ENCODE results near the gene TRIB2. TPM values are rescaled to one million over a fixed set of nuclear protein-coding genes. Genes with fewer than 3 reads are reported as not detected.

TRIB2 gene
- total RNA-seq, 2 donors from 2014 or later, result 17.3 to 17.4 TPM

DNA sequence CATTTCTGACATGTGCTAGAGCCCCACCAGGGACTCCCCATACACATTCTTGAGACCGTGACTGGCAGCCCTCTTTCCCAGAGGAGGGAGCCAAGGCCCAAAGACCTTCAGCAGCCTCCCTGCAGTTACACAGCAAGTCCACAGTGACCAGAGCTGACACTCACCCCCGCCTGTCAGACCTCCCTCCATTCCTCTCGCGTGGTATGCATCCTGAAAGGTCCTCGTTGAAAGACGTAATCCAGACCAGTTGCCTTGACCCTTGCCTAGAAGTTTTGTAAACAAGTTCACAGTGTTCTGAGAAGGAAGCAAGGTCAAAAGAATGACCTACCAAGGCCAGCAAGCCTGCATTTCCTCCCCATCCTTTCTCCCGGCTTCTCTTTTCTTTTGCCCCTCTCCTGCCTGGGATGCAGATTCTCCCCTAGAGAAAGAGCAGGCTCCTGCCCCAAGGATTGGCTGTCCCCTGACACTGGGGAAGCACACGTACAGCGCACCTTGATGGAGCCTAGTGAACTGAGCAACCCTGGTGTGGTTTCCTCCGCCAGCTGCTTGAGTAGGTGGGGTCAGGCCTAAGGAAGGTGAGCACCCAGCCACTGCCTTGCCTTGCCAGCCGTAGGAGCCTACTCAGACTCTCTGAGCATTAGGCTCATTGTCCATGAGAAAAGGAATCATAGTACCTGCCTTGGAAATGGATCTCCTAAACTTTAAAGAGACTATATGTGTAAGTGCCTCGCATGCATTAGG is 18.3 kb downstream of the TRIB2 start:
- Mint-ChIP-seq H3K27me3 (no peaks in the 10 kb centered on the region), H3K9me3 (no peaks in the 10 kb centered on the region), H3K36me3 (ENCODE audit: low read depth) (peaks cover 88% of the 10 kb centered on the region), H3K4me3 (peak overlapping the region; percentile 26), H3K4me1 (peaks cover 59% of the 10 kb centered on the region), H3K27ac (peak overlapping the region; percentile 32)
- peak; percentile 58 for ATAC-seq (replicated peaks)

DNA sequence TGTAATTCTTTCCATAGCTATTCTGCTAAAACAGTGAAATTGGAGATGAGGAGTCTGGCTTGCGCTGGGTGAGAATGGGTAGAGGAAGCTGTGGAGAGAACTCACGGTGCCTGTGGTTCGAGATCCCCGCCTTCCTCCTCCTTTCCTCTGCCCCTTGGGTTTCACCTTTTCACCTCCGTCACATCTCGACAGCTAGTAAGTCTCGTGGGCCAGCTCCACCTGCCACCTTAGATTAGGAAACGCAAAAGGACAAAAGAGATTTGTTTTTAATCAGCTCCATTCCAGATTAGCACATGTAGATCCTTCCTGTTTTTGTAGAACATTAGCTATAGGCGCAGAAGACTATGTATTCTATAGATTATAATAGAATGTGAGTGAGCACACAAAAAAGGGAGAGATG is 20.6 kb downstream of the TRIB2 start:
- peaks cover 45% of the 10 kb centered on the region for H3K4me1 Mint-ChIP-seq
- H3K36me3 Mint-ChIP-seq (ENCODE audit: low read depth), result peaks cover 91% of the 10 kb centered on the region
- H3K27me3 Mint-ChIP-seq, result no peaks in the 10 kb centered on the region
- no peak overlapping the region for H3K4me3 Mint-ChIP-seq
- peak overlapping the region; percentile 69 for H3K27ac Mint-ChIP-seq
- H3K9me3 Mint-ChIP-seq, result no peaks in the 10 kb centered on the region
- peak; percentile 32 for ATAC-seq (replicated peaks)

DNA sequence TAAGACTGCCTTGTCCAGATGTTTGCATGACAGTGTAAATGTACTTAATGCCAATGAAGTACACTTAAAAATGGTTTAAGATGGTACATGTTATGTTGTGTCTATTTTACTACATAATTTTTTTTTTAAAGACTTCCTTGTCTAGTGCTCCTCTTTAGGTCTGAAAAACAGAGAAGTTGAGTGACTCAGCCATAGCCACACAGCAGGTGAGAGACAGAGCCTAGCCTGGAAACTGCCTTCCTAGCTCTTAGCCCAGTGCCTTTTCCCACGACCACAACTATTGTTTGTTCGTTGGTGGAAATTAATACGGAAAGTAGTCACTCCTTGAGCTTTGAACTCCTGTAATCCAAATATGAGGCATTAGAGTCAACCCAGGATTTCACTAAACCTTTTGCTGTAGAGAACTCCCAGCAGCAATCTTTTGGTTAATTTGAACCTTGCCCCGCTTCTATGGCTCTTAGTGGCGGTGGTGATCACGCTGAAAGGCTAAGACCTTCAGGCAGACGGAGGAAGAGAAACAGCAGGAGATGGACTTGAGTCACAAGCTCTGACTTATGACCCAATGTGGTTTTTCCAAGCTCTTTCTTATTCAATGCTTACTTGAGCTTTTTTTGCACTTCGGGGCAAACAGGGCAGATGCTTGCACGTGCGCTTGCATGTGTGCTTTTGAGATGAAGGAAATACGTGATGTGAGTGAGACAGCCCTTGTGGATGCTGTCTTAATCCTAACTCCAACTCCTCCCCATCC is 21.2 kb downstream of the TRIB2 start:
- no peaks in the 10 kb centered on the region for H3K27me3 Mint-ChIP-seq

DNA sequence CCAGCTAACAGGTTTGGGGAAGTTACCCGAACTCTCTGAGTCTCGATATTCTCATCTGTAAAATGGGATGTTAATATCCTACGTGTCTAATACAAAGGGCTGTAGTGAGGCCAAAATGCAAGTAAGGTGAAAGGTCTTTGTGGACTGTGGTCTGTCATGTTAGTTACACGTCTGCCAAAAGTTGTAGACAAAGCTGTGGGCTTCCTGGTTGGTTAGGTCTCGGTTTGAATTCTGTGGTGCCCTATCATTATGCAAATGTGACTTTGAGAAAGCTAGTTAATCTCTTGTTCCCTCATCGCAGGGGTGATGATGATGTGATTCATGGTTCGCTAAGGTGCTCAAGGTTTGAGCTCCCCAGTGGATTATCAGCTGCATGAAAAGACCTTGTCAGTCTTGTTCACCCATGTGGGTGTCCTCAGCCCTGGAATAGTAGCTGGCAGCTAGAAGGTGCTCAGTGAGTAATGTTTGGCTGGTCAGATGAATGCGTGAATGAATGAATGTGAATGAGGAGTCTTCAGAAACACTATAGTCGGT is 23.1 kb downstream of the TRIB2 start:
- peak; percentile 13 for ATAC-seq (replicated peaks)
- no peaks in the 10 kb centered on the region for H3K9me3 Mint-ChIP-seq
- no peak overlapping the region for H3K4me3 Mint-ChIP-seq
- no peaks in the 10 kb centered on the region for H3K27me3 Mint-ChIP-seq
- peaks cover 33% of the 10 kb centered on the region for H3K4me1 Mint-ChIP-seq
- no peak overlapping the region for H3K27ac Mint-ChIP-seq
- H3K36me3 Mint-ChIP-seq (ENCODE audit: low read depth), result peaks cover 77% of the 10 kb centered on the region

More for the DNA sequence above, 21.2 kb downstream of the TRIB2 start:
- peaks cover 92% of the 10 kb centered on the region for H3K36me3 Mint-ChIP-seq (ENCODE audit: low read depth)
- no peak overlapping the region for H3K4me3 Mint-ChIP-seq
- peak overlapping the region; percentile 69 for H3K27ac Mint-ChIP-seq
- peak; percentile 38 for ATAC-seq (replicated peaks)
- H3K4me1 Mint-ChIP-seq, result peaks cover 41% of the 10 kb centered on the region
- no peaks in the 10 kb centered on the region for H3K9me3 Mint-ChIP-seq

DNA sequence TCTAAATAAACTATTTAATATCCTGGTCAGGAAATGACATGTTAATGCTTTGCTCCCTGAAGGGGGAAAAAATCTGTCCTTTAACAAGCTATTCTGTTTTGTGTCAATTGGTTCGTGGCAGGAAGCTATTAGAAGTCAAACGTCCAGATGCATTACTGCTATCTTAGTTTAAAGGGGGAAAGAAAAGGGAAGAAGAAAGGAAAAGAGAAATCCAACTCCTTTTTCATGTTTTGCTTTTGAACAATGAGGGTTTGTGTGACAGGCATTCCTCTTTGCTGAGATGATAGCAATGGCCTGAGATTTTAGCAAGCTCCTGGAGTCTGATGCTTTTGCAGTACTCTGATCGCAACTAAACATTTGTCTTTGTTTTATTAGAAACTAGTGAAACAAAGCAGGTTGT is 24.6 kb downstream of the TRIB2 start:
- H3K9me3 Mint-ChIP-seq, result no peaks in the 10 kb centered on the region
- H3K27me3 Mint-ChIP-seq, result no peaks in the 10 kb centered on the region
- H3K4me3 Mint-ChIP-seq, result no peak overlapping the region
- peaks cover 61% of the 10 kb centered on the region for H3K36me3 Mint-ChIP-seq (ENCODE audit: low read depth)
- H3K27ac Mint-ChIP-seq, result no peak overlapping the region
- ATAC-seq (replicated peaks), result no peak
- peaks cover 17% of the 10 kb centered on the region for H3K4me1 Mint-ChIP-seq

DNA sequence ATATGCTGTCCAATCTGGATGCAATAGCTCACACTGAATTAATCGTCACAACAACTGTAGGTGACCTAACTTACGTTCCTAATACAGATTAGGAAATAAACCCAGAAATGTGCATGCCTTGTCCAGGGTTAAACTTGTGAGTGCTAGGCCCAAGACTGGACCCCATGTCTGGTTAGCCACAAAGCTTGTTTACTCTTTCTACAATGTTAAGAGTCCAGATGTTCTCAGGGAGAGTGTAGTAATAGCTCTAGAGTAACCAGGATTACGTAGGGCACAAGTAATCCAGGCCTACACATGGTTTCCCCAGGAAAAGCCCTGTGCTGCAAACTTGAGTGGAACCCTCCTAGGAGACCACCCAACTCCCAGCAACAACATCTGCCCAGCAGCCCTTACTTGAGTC is 26.2 kb downstream of the TRIB2 start:
- Mint-ChIP-seq H3K36me3 (ENCODE audit: low read depth) (peaks cover 49% of the 10 kb centered on the region), H3K9me3 (no peaks in the 10 kb centered on the region), H3K4me1 (peaks cover 4% of the 10 kb centered on the region), H3K27ac (no peak overlapping the region), H3K4me3 (no peak overlapping the region), H3K27me3 (no peaks in the 10 kb centered on the region)
- ATAC-seq (replicated peaks), result no peak

DNA sequence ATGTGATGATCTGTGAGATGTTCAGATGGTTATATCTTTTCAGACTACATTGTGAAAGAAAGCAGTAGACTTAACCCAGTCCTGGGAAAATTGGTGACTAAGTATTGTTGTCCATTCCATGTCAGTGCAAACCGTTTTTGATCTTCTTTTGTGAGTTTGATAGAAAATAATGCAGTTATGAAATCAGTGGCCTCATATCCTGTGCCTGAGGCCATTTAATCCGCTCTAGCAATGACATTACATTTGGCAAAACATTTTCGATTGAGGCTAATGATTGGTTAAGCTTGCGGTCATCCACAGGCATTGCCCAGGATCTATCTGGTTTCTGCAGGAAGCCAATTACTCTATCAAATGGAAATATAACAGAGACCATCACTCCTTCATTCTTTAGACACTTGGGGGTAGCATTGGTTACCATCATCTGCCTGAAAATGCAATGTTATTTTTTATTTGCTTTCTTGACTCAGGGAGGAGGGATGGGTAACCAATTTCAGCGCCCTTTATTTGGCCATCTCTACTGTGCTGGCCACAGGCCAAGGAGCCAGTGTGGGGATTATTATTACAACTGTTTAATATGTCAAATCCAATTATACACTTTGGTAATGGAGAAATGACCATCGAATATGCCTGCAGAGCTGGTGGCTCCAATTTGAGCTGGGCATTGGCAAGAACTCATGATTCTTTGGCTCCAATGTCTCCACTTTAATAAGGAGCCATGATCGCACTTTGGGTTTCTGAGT is 33.6 kb downstream of the TRIB2 start:
- H3K36me3 Mint-ChIP-seq (ENCODE audit: low read depth), result no peaks in the 10 kb centered on the region
- no peak overlapping the region for H3K4me3 Mint-ChIP-seq
- H3K4me1 Mint-ChIP-seq, result no peaks in the 10 kb centered on the region
- H3K9me3 Mint-ChIP-seq, result no peaks in the 10 kb centered on the region
- ATAC-seq (replicated peaks), result no peak
- H3K27ac Mint-ChIP-seq, result no peak overlapping the region
- no peaks in the 10 kb centered on the region for H3K27me3 Mint-ChIP-seq

DNA sequence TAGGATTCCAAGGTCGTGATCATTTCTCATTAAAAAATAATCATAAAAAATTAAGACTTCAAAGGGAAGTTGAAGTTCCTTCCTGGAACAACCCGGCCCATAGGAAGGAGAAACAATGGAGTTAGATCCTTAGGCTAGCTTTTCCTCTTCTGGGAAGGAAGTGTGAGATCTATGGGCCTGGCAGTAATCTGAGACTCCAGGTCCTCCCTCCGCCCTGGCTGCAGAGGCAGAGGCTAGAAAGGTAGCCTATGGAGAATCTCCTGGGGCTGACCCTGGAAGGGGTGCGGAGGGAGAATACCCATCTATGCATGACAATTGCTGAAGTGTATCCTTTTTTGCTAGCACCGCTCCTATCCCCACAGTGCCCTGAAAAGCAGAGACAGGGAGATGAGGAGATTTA is 37.9 kb downstream of the TRIB2 start:
- Mint-ChIP-seq H3K27ac (no peak overlapping the region), H3K27me3 (no peaks in the 10 kb centered on the region), H3K4me3 (no peak overlapping the region), H3K9me3 (no peaks in the 10 kb centered on the region), H3K4me1 (no peaks in the 10 kb centered on the region), H3K36me3 (ENCODE audit: low read depth) (no peaks in the 10 kb centered on the region)
- ATAC-seq (replicated peaks), result no peak

DNA sequence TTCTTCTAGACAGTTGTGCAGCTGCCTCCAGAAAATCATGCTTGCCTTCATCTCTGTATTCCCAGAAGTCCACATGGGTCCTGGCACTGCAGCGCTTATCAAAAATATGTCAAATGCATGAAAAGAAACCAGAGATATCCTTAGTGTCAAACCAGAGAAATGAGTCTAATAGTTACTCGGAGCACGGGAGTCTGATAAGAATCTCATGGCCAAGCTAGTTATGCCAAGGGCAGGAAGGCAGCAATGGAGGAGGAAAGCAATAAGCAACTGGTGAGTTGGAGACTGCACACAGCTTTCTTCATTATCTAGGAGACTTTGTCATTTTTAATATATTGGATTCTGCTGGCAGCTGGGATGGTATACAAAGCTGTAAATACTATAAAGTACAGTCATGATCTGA is 38.6 kb downstream of the TRIB2 start:
- Mint-ChIP-seq H3K27ac (no peak overlapping the region), H3K36me3 (ENCODE audit: low read depth) (no peaks in the 10 kb centered on the region), H3K4me3 (no peak overlapping the region), H3K27me3 (no peaks in the 10 kb centered on the region), H3K9me3 (no peaks in the 10 kb centered on the region), H3K4me1 (peaks cover under 1% of the 10 kb centered on the region)
- ATAC-seq (replicated peaks), result no peak

DNA sequence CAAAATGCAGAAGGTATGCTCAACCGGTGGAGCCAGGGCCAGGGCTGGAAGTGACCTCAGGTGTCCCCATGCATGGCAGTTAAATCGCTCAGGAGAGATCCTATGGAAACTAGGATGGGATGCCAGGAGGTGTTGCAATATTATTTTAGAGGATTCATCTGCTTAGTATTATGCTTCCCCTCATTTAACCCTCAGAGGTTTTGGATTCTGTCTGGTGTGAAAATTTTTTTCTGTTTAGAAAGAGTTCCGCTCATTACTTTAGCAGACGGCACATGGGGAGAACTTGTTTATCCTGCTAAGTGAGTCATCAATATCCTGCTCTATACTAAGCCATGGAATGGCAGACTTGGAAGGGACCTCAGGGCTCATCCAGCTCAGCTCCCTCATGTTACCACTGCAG is 42.5 kb downstream of the TRIB2 start:
- Mint-ChIP-seq H3K9me3 (peaks cover 3% of the 10 kb centered on the region), H3K4me3 (no peak overlapping the region), H3K4me1 (peaks cover 11% of the 10 kb centered on the region), H3K27me3 (no peaks in the 10 kb centered on the region), H3K36me3 (ENCODE audit: low read depth) (no peaks in the 10 kb centered on the region), H3K27ac (no peak overlapping the region)
- ATAC-seq (replicated peaks), result no peak

DNA sequence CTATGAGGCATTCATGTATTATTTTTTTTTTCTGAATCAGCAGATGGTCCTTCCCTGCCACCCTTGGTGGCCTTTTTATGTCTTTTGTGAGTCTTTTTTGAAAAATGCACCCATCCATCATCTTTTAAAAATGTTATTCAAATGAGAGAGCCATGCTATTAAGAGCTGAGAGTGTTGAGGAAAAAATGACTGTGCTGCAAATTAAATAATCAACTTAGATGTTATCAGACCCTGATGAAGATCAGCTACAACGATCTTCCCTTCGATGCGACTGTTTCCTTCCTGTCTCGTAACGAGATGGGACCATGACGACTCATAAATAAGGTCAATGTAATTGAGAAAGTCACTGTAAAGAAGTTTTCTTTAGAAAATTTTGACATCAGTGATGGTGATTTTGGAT is 44.4 kb downstream of the TRIB2 start:
- Mint-ChIP-seq H3K4me3 (peak overlapping the region; percentile 46), H3K4me1 (peaks cover 11% of the 10 kb centered on the region), H3K27ac (peak overlapping the region; percentile 16), H3K36me3 (ENCODE audit: low read depth) (no peaks in the 10 kb centered on the region), H3K27me3 (no peaks in the 10 kb centered on the region), H3K9me3 (peaks cover 9% of the 10 kb centered on the region)
- no peak for ATAC-seq (replicated peaks)

DNA sequence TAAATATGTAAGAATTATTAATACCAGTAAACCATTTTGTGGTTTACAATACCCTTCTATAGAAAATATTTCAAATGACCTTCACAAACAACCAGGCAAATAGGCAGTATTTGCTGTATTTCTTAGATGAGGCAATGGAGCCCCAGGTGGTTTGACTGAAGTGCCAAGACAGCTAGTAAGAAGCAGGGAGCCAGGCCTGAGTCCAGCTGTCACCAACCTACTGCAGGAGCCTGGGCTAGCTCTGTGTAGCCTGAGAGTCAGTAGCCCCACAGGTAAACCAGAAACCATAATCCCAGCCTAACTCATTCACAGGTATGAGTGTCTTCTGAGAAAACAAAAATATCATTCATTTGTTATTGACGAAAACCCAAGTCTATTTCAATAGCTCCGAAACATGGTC is 45.6 kb downstream of the TRIB2 start:
- peaks cover 9% of the 10 kb centered on the region for H3K9me3 Mint-ChIP-seq
- no peaks in the 10 kb centered on the region for H3K27me3 Mint-ChIP-seq

DNA sequence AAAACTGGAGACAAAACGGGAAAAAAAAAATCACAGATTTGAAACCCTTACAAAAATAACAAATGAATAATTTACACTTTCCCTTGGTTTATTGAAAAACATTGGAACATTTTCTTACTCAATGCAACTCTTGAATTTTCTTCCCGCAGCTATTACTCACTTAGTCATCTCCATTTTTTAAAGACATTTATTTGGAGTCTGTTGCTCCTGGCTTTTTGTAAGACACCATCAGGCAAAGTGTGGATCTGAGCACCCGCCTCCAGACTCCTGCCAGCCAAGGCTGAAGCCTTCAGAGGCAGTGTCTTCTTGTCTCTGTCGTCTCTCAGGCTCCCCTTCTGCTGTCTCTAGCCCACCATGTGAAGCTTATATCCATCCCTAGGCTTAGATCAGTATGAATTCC is 46.2 kb downstream of the TRIB2 start:
- no peaks in the 10 kb centered on the region for H3K36me3 Mint-ChIP-seq (ENCODE audit: low read depth)
- H3K4me3 Mint-ChIP-seq, result no peak overlapping the region
- H3K4me1 Mint-ChIP-seq, result peaks cover 11% of the 10 kb centered on the region
- no peak for ATAC-seq (replicated peaks)
- no peak overlapping the region for H3K27ac Mint-ChIP-seq
- peaks cover 9% of the 10 kb centered on the region for H3K9me3 Mint-ChIP-seq
- no peaks in the 10 kb centered on the region for H3K27me3 Mint-ChIP-seq

More for the DNA sequence above, 45.6 kb downstream of the TRIB2 start:
- H3K36me3 Mint-ChIP-seq (ENCODE audit: low read depth), result no peaks in the 10 kb centered on the region
- peaks cover 11% of the 10 kb centered on the region for H3K4me1 Mint-ChIP-seq
- no peak overlapping the region for H3K4me3 Mint-ChIP-seq
- no peak for ATAC-seq (replicated peaks)
- H3K27ac Mint-ChIP-seq, result no peak overlapping the region

DNA sequence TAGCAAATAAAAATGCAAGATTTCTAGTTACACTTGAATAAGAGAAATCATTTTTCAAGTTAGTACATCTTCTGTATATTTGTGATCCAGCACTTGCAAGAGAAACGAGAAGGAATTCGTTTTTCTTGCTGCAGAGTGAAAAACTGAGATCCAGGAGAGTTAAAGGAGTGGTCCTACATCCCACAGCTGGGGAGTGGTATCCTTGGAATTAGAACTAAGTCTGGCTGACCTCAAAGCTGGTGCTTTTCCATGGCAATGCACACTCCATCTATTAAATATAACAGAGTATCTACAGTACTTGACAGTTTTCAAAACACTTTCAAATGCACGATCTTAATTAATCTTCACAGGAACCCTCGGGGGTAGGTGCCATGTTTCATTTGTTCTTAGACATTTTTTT is 46.8 kb downstream of the TRIB2 start:
- Mint-ChIP-seq H3K27ac (no peak overlapping the region), H3K4me1 (peaks cover 11% of the 10 kb centered on the region), H3K36me3 (ENCODE audit: low read depth) (no peaks in the 10 kb centered on the region), H3K4me3 (no peak overlapping the region), H3K27me3 (peaks cover 2% of the 10 kb centered on the region), H3K9me3 (peaks cover 9% of the 10 kb centered on the region)
- ATAC-seq (replicated peaks), result no peak
